IMR-90 (cell line): ENCODE data around the gene RIIAD1. TPM values are rescaled to one million over a fixed set of nuclear protein-coding genes. Genes with fewer than 3 reads are reported as not detected.

Experiments
- ATAC-seq: fragments of 200-7000 bp; cut with Tn5 transposase; 2 replicates; pipeline ENCODE4 v1.9.1; 2020; ENCODE audit warnings: low read depth, mild to moderate bottlenecking, moderate library complexity
- BruUV-seq: library from RNA; stranded (reverse); fragments of 400-500 nt; replicated peaks from 2 replicates; lab custom pipeline; 2021; lab: Mats Ljungman, UMichigan
- CTCF ChIA-PET: fragments of 300-600 bp; formaldehyde crosslinking; extraction: SDS; loops from one replicate; lab custom pipeline; 2021; ENCODE audit warnings: antibody characterized with exemption; lab: Yijun Ruan, JAX
- POLR2A ChIA-PET: fragments of 300-600 bp; sonication (Branson Sonifier 250); formaldehyde crosslinking; loops from one replicate; lab custom pipeline; 2022; ENCODE audit warnings: antibody characterized with exemption; ENCODE audit not compliant: unreplicated experiment; lab: Charles Lee
- DNase-seq: peaks from one replicate; pipeline ENCODE4 v3.0.0; 2013
- H2AFZ ChIP-seq: replicated peaks from 2 replicates; pipeline ENCODE3; 2013; ENCODE audit warnings: low read length, mild to moderate bottlenecking; ENCODE audit not compliant: poor library complexity
- H2AK5ac ChIP-seq: 2 replicates; pipeline ENCODE4 v1.6.1; 2013; ENCODE audit warnings: low read depth, low read length, inconsistent platforms
- H2AK9ac ChIP-seq: replicated peaks from 2 replicates; pipeline ENCODE3; 2013; ENCODE audit warnings: mild to moderate bottlenecking, low read depth, low read length, moderate library complexity; ENCODE audit not compliant: poor library complexity
- H2BK120ac ChIP-seq: 2 replicates; pipeline ENCODE4 v1.6.1; 2013; ENCODE audit warnings: low read depth, low read length, inconsistent platforms
- H2BK15ac ChIP-seq: 3 replicates; pipeline ENCODE4 v1.6.1; 2013; ENCODE audit warnings: low read depth, low read length, inconsistent platforms
- H2BK20ac ChIP-seq: 2 replicates; pipeline ENCODE4 v1.6.1; 2013; ENCODE audit warnings: low read depth, mild to moderate bottlenecking, inconsistent platforms, low read length, moderate library complexity
- H2BK5ac ChIP-seq: 2 replicates; pipeline ENCODE4 v1.6.1; 2013; ENCODE audit warnings: mild to moderate bottlenecking, low read depth, low read length, inconsistent platforms; ENCODE audit not compliant: poor library complexity, severe bottlenecking
- H3K14ac ChIP-seq: replicated peaks from 2 replicates; pipeline ENCODE4 v1.6.1; 2013; ENCODE audit warnings: low read depth, low read length, inconsistent platforms
- H3K18ac ChIP-seq: 2 replicates; pipeline ENCODE4 v1.6.1; 2013; ENCODE audit warnings: low read depth, low read length, control low read depth
- H3K23ac ChIP-seq: 2 replicates; pipeline ENCODE4 v1.6.1; 2013; ENCODE audit warnings: low read depth, low read length, inconsistent platforms
- H3K27ac ChIP-seq: 2 replicates; pipeline ENCODE4 v1.5.1; 2013; ENCODE audit warnings: mild to moderate bottlenecking, control low read depth, low read length; ENCODE audit not compliant: insufficient read depth
- H3K27me3 ChIP-seq: 2 replicates; pipeline ENCODE4 v1.6.1; 2013; ENCODE audit warnings: low read length; ENCODE audit not compliant: control insufficient read depth, insufficient read depth
- H3K36me3 ChIP-seq: 2 replicates; pipeline ENCODE4 v1.6.1; 2013; ENCODE audit warnings: low read length, mixed read lengths; ENCODE audit not compliant: control insufficient read depth, insufficient read depth
- H3K4ac ChIP-seq: 2 replicates; pipeline ENCODE4 v1.6.1; 2013; ENCODE audit warnings: low read depth, low read length, inconsistent platforms
- H3K4me1 ChIP-seq: 2 replicates; pipeline ENCODE4 v1.6.1; 2013; ENCODE audit warnings: low read length, mixed read lengths; ENCODE audit not compliant: control insufficient read depth, insufficient read depth
- H3K4me2 ChIP-seq: 2 replicates; pipeline ENCODE4 v1.6.1; 2013; ENCODE audit warnings: low read depth, mild to moderate bottlenecking, control low read depth, low read length, moderate library complexity
- H3K4me3 ChIP-seq: 2 replicates; pipeline ENCODE4 v1.5.1; 2013; ENCODE audit warnings: low read depth, mild to moderate bottlenecking, control low read depth, low read length, moderate library complexity; ENCODE audit not compliant: insufficient read depth
- H3K56ac ChIP-seq: 2 replicates; pipeline ENCODE4 v1.6.1; 2013; ENCODE audit warnings: low read length, inconsistent platforms; ENCODE audit not compliant: insufficient read depth; ENCODE audit errors: extremely low read depth
- H3K79me1 ChIP-seq, 2 experiments: 2 replicates each; pipeline ENCODE4 v1.6.1; 2013; ENCODE audit warnings: low read length in 2 of 2, inconsistent platforms in 1 of 2, low read depth in 1 of 2
- H3K9ac ChIP-seq: 2 replicates; pipeline ENCODE4 v1.6.1; 2013; ENCODE audit warnings: low read depth, low read length, control low read depth
- H3K9me1 ChIP-seq: 2 replicates; pipeline ENCODE4 v1.6.1; 2013; ENCODE audit warnings: low read length, inconsistent platforms; ENCODE audit not compliant: insufficient read depth
- H3K9me3 ChIP-seq: 2 replicates; pipeline ENCODE4 v1.6.1; 2013; ENCODE audit warnings: low read length; ENCODE audit not compliant: control insufficient read depth, insufficient read depth
- H4K20me1 ChIP-seq: 2 replicates; pipeline ENCODE4 v1.6.1; 2013; ENCODE audit warnings: low read length, inconsistent platforms; ENCODE audit not compliant: insufficient read depth
- H4K5ac ChIP-seq: 2 replicates; pipeline ENCODE4 v1.6.1; 2013; ENCODE audit warnings: mild to moderate bottlenecking, low read depth, low read length, control low read depth
- H4K8ac ChIP-seq, 2 experiments: 2 replicates each; pipeline ENCODE4 v1.6.1; 2013; ENCODE audit warnings: low read depth in 2 of 2, low read length in 2 of 2, control low read depth in 1 of 2, inconsistent platforms in 1 of 2
- H4K91ac ChIP-seq: 2 replicates; pipeline ENCODE4 v1.6.1; 2013; ENCODE audit warnings: low read depth, low read length, inconsistent platforms; ENCODE audit not compliant: insufficient read depth
- BHLHE40 ChIP-seq: fragments of 150-350 bp; IDR thresholded peaks from 2 replicates; pipeline ENCODE4 v1.6.1; 2016; ENCODE audit warnings: mild to moderate bottlenecking, low read depth, low read length
- CEBPB ChIP-seq: IDR thresholded peaks from 2 replicates; pipeline ENCODE4 v1.6.1; 2012; ENCODE audit warnings: low read depth, low read length, improper control_type of control experiment
- CHD1 ChIP-seq: IDR thresholded peaks from 2 replicates; pipeline ENCODE4 v1.6.1; 2012; ENCODE audit warnings: low read depth, low read length, improper control_type of control experiment
- CTCF ChIP-seq: conservative IDR thresholded peaks from 2 replicates; pipeline ENCODE4 v1.5.1; 2012; ENCODE audit warnings: mild to moderate bottlenecking, low read depth, low read length, improper control_type of control experiment
- FOS ChIP-seq: fragments of 150-350 bp; IDR thresholded peaks from 2 replicates; pipeline ENCODE4 v1.6.1; 2016; ENCODE audit warnings: low read depth, low read length
- MAZ ChIP-seq: IDR thresholded peaks from 2 replicates; pipeline ENCODE4 v1.6.1; 2012; ENCODE audit warnings: low read depth, mild to moderate bottlenecking, low read length, improper control_type of control experiment, moderate library complexity, borderline replicate concordance
- RAD21 ChIP-seq: IDR thresholded peaks from 2 replicates; pipeline ENCODE4 v1.6.1; 2012; ENCODE audit warnings: low read length, improper control_type of control experiment
- RCOR1 ChIP-seq: IDR thresholded peaks from 2 replicates; pipeline ENCODE4 v1.6.1; 2012; ENCODE audit warnings: mild to moderate bottlenecking, low read length, improper control_type of control experiment; ENCODE audit not compliant: insufficient replicate concordance
- SMC3 ChIP-seq: fragments of 150-350 bp; IDR thresholded peaks from 2 replicates; pipeline ENCODE4 v1.6.1; 2016; ENCODE audit warnings: low read depth, mild to moderate bottlenecking, antibody characterized with exemption, low read length, moderate library complexity
- WGBS, 2 experiments: methylation state at CpG; one replicate each; pipeline versions ENCODE4 v1.1.5 to v1.1.7; 2013; ENCODE audit warnings: missing lambda C conversion rate in 2 of 2; ENCODE audit not compliant: insufficient read length in 1 of 2; ENCODE audit errors: extremely low coverage in 2 of 2; 5-methylcytosine and 5-hydroxymethylcytosine counted together
- dilution Hi-C: fragments of 300-500 bp; cut with HindIII; formaldehyde crosslinking; loops from one replicate; pipeline ENCODE4 v1.14.3; 2018; ENCODE audit warnings: low sequenced_read_pairs; ENCODE audit not compliant: unreplicated experiment
- in situ Hi-C: fragments of 300-500 bp; cut with MboI; formaldehyde crosslinking; loops from 3 replicates; pipeline ENCODE4 v1.14.3; 2019; ENCODE audit warnings: low sequenced_read_pairs, inconsistent platforms, mixed read lengths
- intact Hi-C: fragments of 100-400 bp; cut with micrococcal nuclease; formaldehyde crosslinking; loops from 2 replicates; pipeline ENCODE4 v1.10.0; 2022
- polyA plus RNA-seq, 3 experiments: library from polyadenylated mRNA; depleted of rRNA; stranded (reverse); fragments of >200 nt; gene quantifications; 2 replicates each; pipeline ENCODE4 v1.2.3, GENCODE V29; 2012; ENCODE audit warnings: low replicate concordance in 1 of 3
- total RNA-seq: library from RNA; depleted of rRNA; stranded (reverse); fragments of >200 nt; gene quantifications from 2 replicates; pipeline ENCODE4 v1.2.3, GENCODE V29; 2012
- TF ChIP-seq, protein P1 (sequence below): fragments of 150-350 bp; IDR thresholded peaks from 2 replicates; pipeline ENCODE4 v1.6.1; 2017; ENCODE audit warnings: mild to moderate bottlenecking, antibody characterized with exemption, low read length, low read depth

The RIIAD1 gene
- total and polyA plus RNA-seq, 2 of the 4 experiments (the other 2 are of a cell fraction): not detected

- Histone ChIP-seq H4K20me1 (no peaks in the 10 kb centered on the region), H3K56ac (no peak overlapping the region), H3K4me3 (no peak overlapping the region), H3K4me2 (no peak overlapping the region), H2BK5ac (no peak overlapping the region), H3K9me1 (no peaks in the 10 kb centered on the region), H3K18ac (no peak overlapping the region), H3K4me1 (no peaks in the 10 kb centered on the region), H4K5ac (no peak overlapping the region), H3K14ac (no peak overlapping the region), H3K27me3 (peaks cover 41% of the 10 kb centered on the region), H3K27ac (no peak overlapping the region), H3K9me3 (peaks cover 8% of the 10 kb centered on the region), H3K4ac (no peak overlapping the region), H3K23ac (no peak overlapping the region), H2BK15ac (no peak overlapping the region), H3K9ac (no peak overlapping the region), H3K36me3 (no peaks in the 10 kb centered on the region), H2BK20ac (no peak overlapping the region), H2BK120ac (no peak overlapping the region), H4K91ac (no peak overlapping the region), H2AK9ac (no peak overlapping the region), H2AK5ac (no peak overlapping the region), H2AFZ (no peak overlapping the region), H4K8ac (no peak overlapping the region), H3K79me1 (no peaks in the 10 kb centered on the region)
- POLR2A ChIA-PET: no interaction called here
- TF ChIP-seq RCOR1 (no peak), SMC3 (no peak), MAZ (no peak), RAD21 (no peak), FOS (no peak), CTCF (no peak), BHLHE40 (no peak), CHD1 (no peak), CEBPB (no peak)
- TF ChIP-seq, protein P1, sequence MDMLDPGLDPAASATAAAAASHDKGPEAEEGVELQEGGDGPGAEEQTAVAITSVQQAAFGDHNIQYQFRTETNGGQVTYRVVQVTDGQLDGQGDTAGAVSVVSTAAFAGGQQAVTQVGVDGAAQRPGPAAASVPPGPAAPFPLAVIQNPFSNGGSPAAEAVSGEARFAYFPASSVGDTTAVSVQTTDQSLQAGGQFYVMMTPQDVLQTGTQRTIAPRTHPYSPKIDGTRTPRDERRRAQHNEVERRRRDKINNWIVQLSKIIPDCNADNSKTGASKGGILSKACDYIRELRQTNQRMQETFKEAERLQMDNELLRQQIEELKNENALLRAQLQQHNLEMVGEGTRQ: no peak
- intact Hi-C loops (no loop called here), dilution Hi-C loops (no loop called here), in situ Hi-C loops (no loop called here)
- 52% methylated on average over 3 of the region's 4 CpGs; no CpG with 5 or more reads in 1 of the 2 experiments for WGBS, 2 experiments
- BruUV-seq: no TSS peak
- DNase-seq (no peak), ATAC-seq (no peak)
- CTCF ChIA-PET: interaction anchor here (0.7 kb wide), 1 partner anchor 21 kb away, joined by 3 read pairs; no protein-coding TSS in a partner anchor
These were observed 20.2 kb downstream of the RIIAD1 start for GRCh38 chr1:151741516-151741915.
